Measurements from ENCODE around the gene TMX2. TPM values are rescaled to one million over a fixed set of nuclear protein-coding genes. Genes with fewer than 3 reads are reported as not detected.
A peak's percentile ranks its signal among the peaks of the same experiment; 100 is the strongest.

TMX2 gene
- total and polyA plus RNA-seq, 3 donors from 2014 or later, result 73.3 to 88.6 (median 85.9) TPM

GRCh38 chr11:57773026-57773598 lies 60.7 kb downstream of the TMX2 start:
- no peaks in the 10 kb centered on the region for H3K9me3 ChIP-seq
- no peaks in the 10 kb centered on the region for H3K36me3 ChIP-seq (ENCODE audit: low read depth, missing control alignments)
- H3K27ac ChIP-seq, result peak overlapping the region in 1 of 2 donors; percentile 45
- no peak for DNase-seq
- intact Hi-C loops (cut with DNase I; ENCODE audit: low total_unique reads), result no loop called here
- peaks cover 62% of the 10 kb centered on the region for H3K4me1 ChIP-seq
- no peak overlapping the region for H3K4me3 ChIP-seq
- H3K27me3 ChIP-seq, result no peaks in the 10 kb centered on the region
- no peak for TF ChIP-seq POLR2A (IDR thresholded peaks at IDR 0.05)
- no peak for TF ChIP-seq CTCF (IDR thresholded peaks at IDR 0.05)
- WGBS, 2 donors, result 72 to 77% methylated on average over 5 of the region's 5 CpGs

- no peaks in the 10 kb centered on the region for H3K36me3 ChIP-seq (ENCODE audit: low read depth, missing control alignments)
- WGBS, 2 donors, result 46 to 51% methylated on average over 5 of the region's 5 CpGs
- TF ChIP-seq CTCF (IDR thresholded peaks at IDR 0.05) (no peak), POLR2A (IDR thresholded peaks at IDR 0.05) (no peak)
- peaks cover 83% of the 10 kb centered on the region for H3K4me1 ChIP-seq
- intact Hi-C loops (cut with DNase I; ENCODE audit: low total_unique reads), result no loop called here
- DNase-seq, result no peak
- H3K27ac ChIP-seq, result peak overlapping the region; percentile 25 to 80
- no peaks in the 10 kb centered on the region for H3K27me3 ChIP-seq
- no peaks in the 10 kb centered on the region for H3K9me3 ChIP-seq
- no peak overlapping the region for H3K4me3 ChIP-seq
Measured at GRCh38 chr11:57775491-57775890, 63.1 kb downstream of the TMX2 start.

- H3K27ac ChIP-seq, result peak overlapping the region; percentile 25 to 80
- H3K4me1 ChIP-seq, result peaks cover 86% of the 10 kb centered on the region
- no peak for DNase-seq
- no peaks in the 10 kb centered on the region for H3K9me3 ChIP-seq
- no peak overlapping the region for H3K4me3 ChIP-seq
- intact Hi-C loops (cut with DNase I; ENCODE audit: low total_unique reads), result no loop called here
- H3K27me3 ChIP-seq, result no peaks in the 10 kb centered on the region
- no peak for TF ChIP-seq CTCF (IDR thresholded peaks at IDR 0.05)
- no peak for TF ChIP-seq POLR2A (IDR thresholded peaks at IDR 0.05)
- H3K36me3 ChIP-seq (ENCODE audit: low read depth, missing control alignments), result no peaks in the 10 kb centered on the region
- 59 to 60% methylated on average over 3 of the region's 3 CpGs for WGBS, 2 donors
Measured at GRCh38 chr11:57776031-57776521, 63.7 kb downstream of the TMX2 start.

- 25 to 35% methylated on average over 2 of the region's 2 CpGs for WGBS, 2 donors
- TF ChIP-seq CTCF (IDR thresholded peaks at IDR 0.05) (no peak), POLR2A (IDR thresholded peaks at IDR 0.05) (no peak)
- H3K4me1 ChIP-seq, result peaks cover 88% of the 10 kb centered on the region
- peak overlapping the region; percentile 67 to 80 for H3K27ac ChIP-seq
- no peak for DNase-seq
- no peaks in the 10 kb centered on the region for H3K27me3 ChIP-seq
- H3K9me3 ChIP-seq, result no peaks in the 10 kb centered on the region
- intact Hi-C loops (cut with DNase I; ENCODE audit: low total_unique reads), result no loop called here
- no peak overlapping the region for H3K4me3 ChIP-seq
- no peaks in the 10 kb centered on the region for H3K36me3 ChIP-seq (ENCODE audit: low read depth, missing control alignments)
Measured at GRCh38 chr11:57776577-57777210, 64.3 kb downstream of the TMX2 start.

GRCh38 chr11:57777969-57778317 lies 65.5 kb downstream of the TMX2 start:
- intact Hi-C loops (cut with DNase I; ENCODE audit: low total_unique reads), result no loop called here
- no peaks in the 10 kb centered on the region for H3K27me3 ChIP-seq
- no peak overlapping the region for H3K4me3 ChIP-seq
- peaks cover 92% of the 10 kb centered on the region for H3K4me1 ChIP-seq
- peak overlapping the region; percentile 67 to 80 for H3K27ac ChIP-seq
- no peaks in the 10 kb centered on the region for H3K36me3 ChIP-seq (ENCODE audit: low read depth, missing control alignments)
- WGBS, 2 donors, result 31% methylated on average over 3 of the region's 3 CpGs
- H3K9me3 ChIP-seq, result no peaks in the 10 kb centered on the region
- TF ChIP-seq CTCF (IDR thresholded peaks at IDR 0.05) (no peak), POLR2A (IDR thresholded peaks at IDR 0.05) (no peak)
- DNase-seq, result no peak
